AG08396 (cell line): Measurements from ENCODE around the gene CDH4.

Source experiments
- DNase-seq: peaks from one replicate; pipeline ENCODE4 v3.0.0; 2012; ENCODE audit warnings: low spot score, mixed read lengths

The CDH4 gene

DNA sequence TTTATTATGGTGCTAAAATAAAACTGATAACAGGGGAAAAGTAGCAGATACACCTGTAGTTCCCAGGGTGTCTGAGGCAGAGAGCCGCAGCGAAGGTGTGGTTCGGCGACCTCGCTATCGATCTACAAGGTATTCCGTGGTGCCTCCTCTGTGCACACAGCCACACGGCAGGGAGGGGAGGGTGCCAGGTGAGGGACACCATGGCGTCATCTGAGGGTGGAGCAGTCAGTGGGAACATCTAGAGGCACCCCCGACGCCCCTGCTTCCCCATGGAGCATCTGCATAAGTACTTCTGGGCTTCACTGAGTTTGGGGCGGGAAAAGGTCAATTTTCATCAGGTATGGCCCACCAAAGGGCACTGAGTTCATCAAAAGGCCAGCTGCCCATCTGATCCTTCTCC is 570.3 kb downstream of the CDH4 start:
- DNase-seq: no peak

- DNase-seq: no peak
Measured at GRCh38 chr20:61823242-61823641, 571.2 kb downstream of the CDH4 start.

DNA sequence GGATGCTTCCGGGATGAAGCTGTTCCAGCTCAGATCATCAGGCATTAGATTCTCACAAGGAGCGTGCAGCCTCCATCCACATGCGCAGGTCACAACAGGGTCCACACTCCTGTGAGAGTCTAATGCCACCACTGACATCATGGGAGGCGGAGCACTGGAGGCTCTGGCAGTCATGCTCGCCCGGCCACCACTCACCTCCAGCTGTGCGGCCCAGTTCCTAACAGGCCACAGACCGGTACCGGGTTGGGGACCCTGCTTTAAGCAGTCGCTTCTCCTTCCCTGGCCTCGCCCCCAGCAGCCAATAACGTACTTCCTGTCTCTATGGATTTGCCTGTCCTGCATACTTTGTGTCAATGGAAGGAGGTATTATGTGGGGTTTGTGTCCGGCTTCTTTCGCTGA is 576.8 kb downstream of the CDH4 start:
- no peak for DNase-seq

DNA sequence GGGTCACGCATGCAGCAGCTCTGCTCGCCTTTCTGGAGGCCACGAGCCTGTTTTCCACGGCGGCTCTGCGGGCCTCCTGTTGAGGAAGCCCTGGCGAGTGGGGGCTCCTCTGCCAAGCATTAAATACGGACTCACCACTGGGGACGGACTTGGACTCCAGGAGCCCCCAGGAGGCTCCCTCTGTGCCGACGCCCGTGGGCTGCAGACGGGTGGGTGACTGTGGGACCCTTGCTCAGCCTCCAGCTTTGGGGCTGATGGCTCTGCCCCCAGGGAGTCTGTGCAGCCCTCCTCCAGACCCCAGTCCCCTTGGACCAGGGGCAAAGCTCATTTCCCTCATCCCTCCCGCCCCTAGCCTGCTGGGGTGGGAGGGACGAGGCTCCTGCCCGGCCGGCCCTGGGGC is 577.5 kb downstream of the CDH4 start:
- DNase-seq: no peak

GRCh38 chr20:61830241-61830930 is 578.3 kb downstream of the CDH4 start:
- no peak for DNase-seq

GRCh38 chr20:61830991-61831390 is 578.9 kb downstream of the CDH4 start:
- no peak for DNase-seq

- DNase-seq: no peak
Measured at GRCh38 chr20:61832181-61832580, 580.1 kb downstream of the CDH4 start.

DNA sequence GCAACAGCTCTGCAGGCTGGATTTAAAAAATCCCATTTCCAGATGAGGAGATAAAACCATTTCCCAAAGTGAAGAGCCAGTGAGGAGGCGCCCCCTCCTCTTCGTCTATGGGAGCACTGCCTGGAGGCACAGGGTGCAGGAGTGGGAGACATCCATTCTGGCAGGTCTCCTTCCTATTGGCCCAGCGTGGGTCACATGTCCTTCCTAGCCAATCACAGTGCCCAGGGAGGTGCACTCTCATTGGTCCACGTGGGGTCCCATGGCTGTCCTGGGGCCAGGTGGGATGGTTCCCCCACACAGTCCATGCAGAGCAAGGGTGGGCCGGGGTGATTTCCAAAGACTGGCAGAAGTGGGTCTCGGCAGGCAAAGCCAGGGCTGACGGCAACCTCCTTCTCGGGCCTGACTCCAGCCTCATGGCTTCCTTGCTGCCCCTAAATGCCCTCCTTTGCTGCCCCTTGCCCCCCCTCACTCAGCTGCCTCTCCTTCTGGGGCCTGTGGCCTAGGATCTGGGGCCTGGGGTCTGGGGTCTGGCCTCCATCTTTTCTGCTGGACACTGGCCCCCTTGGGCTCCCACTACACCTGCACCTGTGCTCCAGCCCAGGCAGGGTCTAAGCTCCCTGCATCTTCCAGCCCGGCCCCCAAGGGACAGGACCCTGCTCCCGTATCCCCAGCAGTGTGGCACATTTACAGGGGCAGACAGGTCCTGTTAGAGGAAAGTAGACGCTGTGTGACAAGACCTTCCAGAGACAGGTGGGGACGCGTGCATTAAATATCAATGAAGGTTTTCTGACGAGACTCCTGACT is 581.9 kb downstream of the CDH4 start:
- DNase-seq: no peak

- DNase-seq: no peak
Measured at GRCh38 chr20:61835301-61835700, 583.2 kb downstream of the CDH4 start.

DNA sequence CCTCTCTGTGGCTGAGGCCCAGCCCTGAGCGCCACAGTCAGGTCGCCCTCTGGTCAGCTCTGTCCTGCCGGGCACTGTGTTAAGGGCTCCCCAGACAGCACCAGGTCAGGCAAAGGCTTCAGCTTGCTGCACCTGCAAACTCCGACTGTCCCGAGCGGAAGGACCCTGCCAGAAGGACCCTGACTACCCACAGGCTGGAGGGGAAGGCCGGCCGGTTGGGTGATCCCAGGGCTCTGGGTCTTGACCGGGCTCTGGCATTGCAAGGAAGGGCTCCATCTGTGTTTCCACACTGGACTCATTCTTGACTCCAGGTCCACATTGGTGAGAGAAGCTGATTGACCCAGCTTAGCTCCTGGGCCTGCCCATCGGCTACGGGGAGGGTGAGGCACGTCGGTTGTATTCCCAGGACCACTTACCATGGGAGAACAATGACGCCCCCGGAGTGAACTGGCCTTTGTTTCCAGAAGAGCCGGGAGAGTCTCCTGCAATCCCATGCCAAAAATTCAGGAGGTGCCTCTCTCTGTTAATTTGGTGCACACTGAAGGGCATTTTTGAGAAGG is 583.8 kb downstream of the CDH4 start:
- no peak for DNase-seq

DNA sequence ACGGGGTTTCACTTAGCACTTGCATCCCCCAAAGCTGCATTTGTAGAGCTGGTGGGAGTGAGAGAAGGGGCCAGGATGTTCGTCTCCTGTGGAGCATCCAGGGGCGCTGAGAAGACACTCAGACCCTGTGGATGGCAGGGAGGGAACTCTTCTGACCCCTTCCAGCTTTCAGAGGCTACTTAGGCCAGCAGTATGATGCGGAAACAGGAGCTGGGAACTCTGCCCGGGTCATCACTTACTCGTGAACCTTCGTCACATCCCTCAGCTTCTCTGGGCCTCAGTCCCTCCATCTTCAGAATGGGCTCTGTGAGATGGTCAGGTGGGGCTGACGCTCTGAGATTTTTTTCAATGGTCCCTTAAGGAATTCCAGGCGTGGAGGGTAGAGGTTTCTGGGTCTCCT is 585.1 kb downstream of the CDH4 start:
- no peak for DNase-seq

DNA sequence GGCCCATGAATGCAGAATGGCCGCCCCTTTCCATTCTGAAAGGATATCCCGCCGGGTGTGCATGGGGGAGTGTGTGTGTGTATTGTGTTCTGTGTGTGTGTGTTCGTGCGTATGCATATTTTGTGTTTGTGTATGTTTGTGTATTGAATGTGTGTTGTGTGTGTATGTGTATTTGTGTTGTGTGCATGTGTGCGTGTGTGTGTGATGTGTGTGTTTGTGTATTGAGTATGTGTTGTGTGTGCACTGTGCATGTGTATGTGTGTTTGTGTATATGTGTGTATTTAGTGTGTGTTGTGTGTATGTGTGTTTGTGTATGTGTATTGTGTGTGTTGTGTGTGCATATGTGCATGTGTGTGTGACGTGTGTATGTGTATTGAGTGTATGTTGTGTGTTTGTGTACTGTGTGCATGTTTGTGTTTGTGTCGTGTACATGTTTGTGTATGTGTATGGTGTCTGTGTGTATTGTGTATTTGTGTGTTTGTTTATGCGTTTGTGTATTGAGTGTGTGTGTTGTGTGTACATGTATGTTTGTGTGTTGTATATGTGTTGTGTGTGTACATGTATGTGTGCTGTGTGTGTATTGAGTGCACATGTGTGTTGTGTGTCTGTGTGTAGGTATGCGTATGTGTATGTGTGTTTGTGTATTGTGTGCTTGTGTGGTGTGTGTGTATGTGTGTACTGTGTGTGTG is 587.3 kb downstream of the CDH4 start:
- no peak for DNase-seq

DNA sequence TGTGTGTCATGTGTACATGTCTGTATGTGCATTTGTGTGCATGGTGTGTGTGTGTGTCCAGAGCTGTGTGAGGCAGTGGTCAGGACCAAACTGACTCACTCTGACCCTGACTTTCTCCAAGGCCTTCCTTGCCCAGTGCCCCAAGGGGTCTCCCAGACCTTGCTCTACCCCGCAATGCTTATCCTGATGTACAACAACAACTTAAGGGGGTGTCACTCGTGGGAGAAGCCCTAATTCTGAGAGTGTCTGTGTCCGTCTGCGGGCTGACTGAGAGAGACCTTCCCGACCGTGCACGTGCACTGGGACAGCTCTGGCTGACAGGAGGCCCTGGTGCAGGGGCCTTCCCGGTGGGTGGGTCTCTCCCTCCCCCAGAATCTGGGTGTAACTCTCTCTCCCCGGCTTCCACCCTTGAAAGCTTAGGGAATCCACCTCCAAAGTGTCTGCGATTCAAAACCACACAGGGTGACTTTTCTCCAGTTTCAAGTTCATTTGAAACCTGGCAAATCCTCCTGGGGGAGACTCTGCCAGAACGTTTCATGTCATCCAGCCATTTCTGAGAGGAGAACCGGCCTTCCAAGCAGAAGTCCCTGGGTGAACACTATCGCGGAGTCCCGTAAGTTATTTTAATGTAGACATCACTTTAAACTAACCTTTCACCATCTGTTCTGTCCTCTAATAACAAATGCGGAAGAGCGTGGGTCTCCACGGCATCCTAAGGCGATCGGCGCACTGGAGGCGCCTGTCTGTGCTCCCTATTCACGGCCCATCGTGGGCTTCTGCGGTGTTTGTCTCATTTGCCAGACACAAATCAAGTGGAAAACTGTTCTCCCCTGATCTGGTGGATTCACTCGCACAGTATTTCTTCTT is 588.1 kb downstream of the CDH4 start:
- no peak for DNase-seq

DNA sequence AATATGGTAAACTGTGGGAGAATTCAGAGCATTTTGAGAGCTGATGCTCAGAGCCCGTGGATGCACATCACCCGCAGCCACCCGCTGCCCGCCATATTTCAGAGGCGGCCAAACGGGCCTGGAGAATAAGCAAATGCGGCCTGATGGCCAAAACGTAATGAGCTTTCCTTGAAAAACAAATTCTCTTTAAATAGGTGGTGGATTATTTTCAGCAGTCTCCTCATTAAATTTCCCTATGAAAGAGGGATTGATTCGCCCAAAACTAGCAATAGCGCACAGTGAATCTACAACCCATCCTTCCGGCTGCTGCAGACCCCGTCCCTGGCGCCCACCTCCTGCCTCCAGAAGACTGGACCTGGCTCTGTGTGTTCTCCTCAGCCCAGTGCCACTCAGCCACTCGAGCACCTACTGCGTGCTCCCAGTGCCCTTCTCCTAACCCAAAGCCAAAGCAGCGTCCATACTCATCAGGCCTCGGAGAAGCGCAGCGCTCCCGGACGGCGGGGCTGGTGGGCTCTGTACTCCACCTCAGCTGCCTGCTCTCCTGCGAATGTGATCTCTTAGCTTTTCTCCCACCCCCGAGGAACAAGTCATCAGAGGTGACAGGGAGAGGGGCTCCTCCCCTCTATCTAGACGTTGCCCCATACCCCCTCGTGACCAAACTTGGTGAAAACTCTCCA is 588.9 kb downstream of the CDH4 start:
- no peak for DNase-seq

- no peak for DNase-seq
Measured at GRCh38 chr20:61841551-61841950, 589.5 kb downstream of the CDH4 start.

DNA sequence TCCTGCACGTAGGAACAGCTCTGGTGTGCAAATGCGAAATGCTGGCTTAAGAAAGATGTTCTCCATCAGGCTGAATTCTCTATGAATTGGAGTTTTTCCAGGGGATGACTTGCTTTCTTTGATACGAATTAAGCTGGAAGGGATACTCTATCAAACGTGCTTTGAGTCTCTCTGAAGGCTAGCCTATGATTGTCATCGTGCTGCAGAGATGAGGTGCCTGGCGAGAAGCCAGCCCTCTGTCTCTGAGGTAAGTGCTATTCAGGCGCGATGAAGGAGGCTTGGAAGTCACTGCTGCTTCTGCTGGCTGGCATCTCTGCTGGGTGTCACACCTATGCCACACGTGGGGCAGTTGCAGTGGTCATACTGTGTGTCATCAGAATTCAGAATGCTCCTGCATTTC is 589.9 kb downstream of the CDH4 start:
- no peak for DNase-seq

GRCh38 chr20:61844621-61845020 is 592.6 kb downstream of the CDH4 start:
- DNase-seq: no peak

- DNase-seq: no peak
Measured at GRCh38 chr20:61845233-61845671, 593.2 kb downstream of the CDH4 start.

GRCh38 chr20:61846074-61846473 is 594.0 kb downstream of the CDH4 start:
- no peak for DNase-seq

DNA sequence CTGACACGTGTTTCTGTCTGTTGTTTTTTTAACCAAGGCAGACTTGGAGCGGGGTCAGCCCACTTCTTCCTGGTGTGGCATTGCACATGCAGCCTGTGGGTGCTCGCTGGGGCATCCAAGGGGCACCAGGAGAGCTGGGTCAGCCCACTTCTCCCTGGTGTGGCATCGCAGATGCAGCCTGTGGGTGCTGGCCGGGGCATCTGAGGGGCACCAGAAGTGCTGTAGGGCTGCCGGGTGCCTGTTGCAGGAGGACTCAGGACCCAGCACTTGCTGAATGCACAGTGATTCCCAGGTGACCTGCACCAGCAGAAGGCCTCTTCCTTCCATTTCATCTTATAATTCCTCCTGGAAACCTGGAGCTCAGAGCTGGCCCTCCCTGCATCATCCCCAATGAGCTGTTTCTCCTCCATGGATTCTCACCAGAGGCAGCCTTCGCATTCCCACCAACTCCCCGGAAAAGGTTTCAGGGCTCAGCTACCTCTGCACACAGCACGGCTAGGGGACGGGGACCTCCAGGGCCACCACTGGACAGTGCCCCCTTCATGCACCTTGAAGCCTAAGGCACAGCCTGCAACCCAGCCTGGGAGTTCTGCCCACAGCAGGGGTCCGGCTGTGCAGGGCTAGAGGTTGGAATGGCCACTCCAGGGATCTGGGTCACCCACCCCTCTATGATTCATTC is 594.8 kb downstream of the CDH4 start:
- DNase-seq: no peak

DNA sequence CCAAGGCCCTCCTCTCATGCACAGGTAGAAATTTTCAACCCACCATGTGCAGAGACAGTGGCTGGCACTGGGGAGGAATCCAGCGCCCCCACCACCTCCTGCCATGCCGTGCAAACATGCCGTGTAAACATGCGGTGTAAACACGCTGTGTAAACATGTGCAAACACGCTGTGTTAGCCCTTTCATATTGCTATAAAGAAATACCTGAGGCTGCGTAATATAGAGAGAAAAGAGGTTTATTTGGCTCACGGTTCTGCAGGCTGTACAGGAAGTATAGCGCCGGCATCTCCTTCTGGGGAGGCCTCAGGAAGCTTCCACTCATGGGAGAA is 595.3 kb downstream of the CDH4 start:
- no peak for DNase-seq
